PC-9 (cell line): ENCODE results near the gene KPNA2. TPM values are rescaled to one million over a fixed set of nuclear protein-coding genes. Genes with fewer than 3 reads are reported as not detected.

Experiments
- BruUV-seq: library from RNA; stranded (reverse); fragments of 400-500 nt; replicated peaks from 2 replicates; lab custom pipeline; 2021; lab: Mats Ljungman, UMichigan
- CTCF ChIA-PET: fragments of 300-600 bp; sonication (Branson Sonifier 250); formaldehyde crosslinking; loops from one replicate; lab custom pipeline; 2022; ENCODE audit warnings: antibody characterized with exemption; lab: Charles Lee
- POLR2A ChIA-PET: fragments of 300-600 bp; sonication (Branson Sonifier 250); formaldehyde crosslinking; loops from one replicate; lab custom pipeline; 2022; ENCODE audit warnings: antibody characterized with exemption; ENCODE audit not compliant: unreplicated experiment; lab: Charles Lee
- DNase-seq, 2 experiments: peaks; one replicate each; pipeline versions ENCODE4 v3.0.0 to v3.0.0-alpha.2; 2015 to 2022; ENCODE audit warnings: mixed read lengths in 1 of 2
- H2AFZ ChIP-seq: fragments of 200-600 bp; sonication (generic); 2 replicates; pipeline ENCODE4 v1.8.1; 2017; ENCODE audit warnings: antibody characterized with exemption
- H3F3A ChIP-seq: fragments of 200-600 bp; sonication (generic); 2 replicates; pipeline ENCODE4 v1.8.1; 2017; ENCODE audit warnings: antibody characterized with exemption, mild to moderate bottlenecking, low read depth; ENCODE audit not compliant: insufficient read depth
- H3K27ac ChIP-seq: fragments of 200-600 bp; sonication (generic); 2 replicates; pipeline ENCODE4 v1.6.1; 2016; ENCODE audit warnings: mixed run types
- H3K27me3 ChIP-seq: fragments of 200-600 bp; sonication (generic); 2 replicates; pipeline ENCODE4 v1.6.1; 2016; ENCODE audit warnings: low read depth, mixed run types; ENCODE audit not compliant: insufficient read depth
- H3K36me3 ChIP-seq: fragments of 200-600 bp; sonication (generic); 2 replicates; pipeline ENCODE4 v1.6.1; 2016; ENCODE audit warnings: low read depth, mixed run types
- H3K4me1 ChIP-seq: fragments of 200-600 bp; sonication (generic); replicated peaks from 2 replicates; pipeline ENCODE4 v1.6.1; 2016; ENCODE audit warnings: mixed run types; ENCODE audit not compliant: insufficient read depth
- H3K4me2 ChIP-seq: fragments of 200-600 bp; sonication (generic); 2 replicates; pipeline ENCODE4 v1.6.1; 2017; ENCODE audit warnings: mixed run types
- H3K4me3 ChIP-seq: fragments of 200-600 bp; sonication (generic); 2 replicates; pipeline ENCODE4 v1.6.1; 2016; ENCODE audit warnings: mixed run types
- H3K79me2 ChIP-seq: fragments of 200-600 bp; sonication (generic); 2 replicates; pipeline ENCODE4 v1.6.1; 2017; ENCODE audit warnings: low read depth, mixed run types
- H3K9me2 ChIP-seq: fragments of 200-600 bp; sonication (generic); 2 replicates; pipeline ENCODE4 v1.8.1; 2017; ENCODE audit warnings: mild to moderate bottlenecking; ENCODE audit not compliant: insufficient read depth
- H3K9me3 ChIP-seq: fragments of 200-600 bp; sonication (generic); 2 replicates; pipeline ENCODE4 v1.8.1; 2016; ENCODE audit warnings: low read depth; ENCODE audit not compliant: insufficient read depth
- H4K20me1 ChIP-seq: fragments of 200-600 bp; sonication (generic); 2 replicates; pipeline ENCODE4 v1.8.1; 2017; ENCODE audit not compliant: insufficient read depth
- EZH2 ChIP-seq: fragments of 200-600 bp; sonication (generic); IDR thresholded peaks from 2 replicates; pipeline ENCODE4 v1.8.0; 2017; ENCODE audit warnings: antibody characterized with exemption, low read depth
- intact Hi-C: fragments of 100-400 bp; cut with micrococcal nuclease; formaldehyde crosslinking; loops from one replicate; pipeline ENCODE4 v1.10.0; 2022; ENCODE audit not compliant: unreplicated experiment
- total RNA-seq: library from RNA; stranded (reverse); gene quantifications from 2 replicates; pipeline ENCODE4 v1.2.3, GENCODE V29; 2021
- TF ChIP-seq, protein P1 (sequence below): fragments of 200-600 bp; sonication (generic); conservative IDR thresholded peaks from 2 replicates; pipeline ENCODE4 v1.6.1; 2017; ENCODE audit warnings: mixed run types, antibody characterized with exemption, mild to moderate bottlenecking, moderate library complexity

Gene KPNA2
- total RNA-seq, 1 experiment from 2014 or later: 201 TPM

DNA sequence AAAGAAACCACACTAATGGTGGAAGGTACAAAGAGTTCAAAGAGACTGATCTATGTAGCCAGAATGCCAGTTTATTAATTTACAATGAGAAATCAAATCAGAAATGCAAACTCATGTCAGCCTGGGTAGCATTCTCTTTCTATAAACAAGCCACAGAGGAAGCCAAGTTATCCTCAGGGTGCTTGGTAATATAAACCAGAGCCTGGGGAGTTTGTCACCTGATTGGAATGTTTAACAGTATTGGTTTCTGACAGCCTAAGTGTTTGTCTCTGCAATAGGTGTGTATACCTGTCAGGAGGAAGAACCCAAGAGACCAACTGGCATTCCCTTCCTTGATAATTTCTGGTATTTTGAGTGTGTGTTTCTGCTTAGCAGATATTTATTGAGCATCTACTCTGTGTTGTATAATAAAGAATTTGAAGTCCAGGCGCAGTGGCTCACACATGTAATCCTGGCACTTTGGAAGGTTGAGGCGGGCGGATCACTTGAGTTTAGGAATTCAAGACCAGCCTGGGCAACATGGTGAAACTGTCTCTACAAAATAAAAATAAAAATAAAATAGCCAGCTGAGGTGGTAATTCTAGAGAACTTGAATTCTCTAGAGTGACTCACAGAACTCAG, 36.1 kb upstream of the KPNA2 start:
- H3K9me2 ChIP-seq: no peaks in the 10 kb centered on the region
- H3K36me3 ChIP-seq: no peaks in the 10 kb centered on the region
- no peak overlapping the region for H3K4me3 ChIP-seq
- ChIA-PET POLR2A (interaction anchor here (0.5 kb wide), 1 partner anchor 40 kb away, joined by 6 read pairs; no protein-coding TSS in a partner anchor), CTCF (no interaction called here)
- peaks cover 27% of the 10 kb centered on the region for H3F3A ChIP-seq
- no peaks in the 10 kb centered on the region for H3K27me3 ChIP-seq
- H3K79me2 ChIP-seq: no peaks in the 10 kb centered on the region
- H2AFZ ChIP-seq: no peak overlapping the region
- intact Hi-C loops: loop anchor here (5.0 to 10.0 kb wide), 2 partner anchors 38 to 205 kb away; partner anchors contain the start of gene KPNA2
- no TSS peak for BruUV-seq
- peak in 1 of 2 experiments; percentile 92 for DNase-seq
- no peaks in the 10 kb centered on the region for H3K9me3 ChIP-seq
- no peaks in the 10 kb centered on the region for H4K20me1 ChIP-seq
- peak overlapping the region; percentile 55 for H3K27ac ChIP-seq
- H3K4me1 ChIP-seq: peaks cover 34% of the 10 kb centered on the region
- no peak for TF ChIP-seq EZH2
- TF ChIP-seq, protein P1, sequence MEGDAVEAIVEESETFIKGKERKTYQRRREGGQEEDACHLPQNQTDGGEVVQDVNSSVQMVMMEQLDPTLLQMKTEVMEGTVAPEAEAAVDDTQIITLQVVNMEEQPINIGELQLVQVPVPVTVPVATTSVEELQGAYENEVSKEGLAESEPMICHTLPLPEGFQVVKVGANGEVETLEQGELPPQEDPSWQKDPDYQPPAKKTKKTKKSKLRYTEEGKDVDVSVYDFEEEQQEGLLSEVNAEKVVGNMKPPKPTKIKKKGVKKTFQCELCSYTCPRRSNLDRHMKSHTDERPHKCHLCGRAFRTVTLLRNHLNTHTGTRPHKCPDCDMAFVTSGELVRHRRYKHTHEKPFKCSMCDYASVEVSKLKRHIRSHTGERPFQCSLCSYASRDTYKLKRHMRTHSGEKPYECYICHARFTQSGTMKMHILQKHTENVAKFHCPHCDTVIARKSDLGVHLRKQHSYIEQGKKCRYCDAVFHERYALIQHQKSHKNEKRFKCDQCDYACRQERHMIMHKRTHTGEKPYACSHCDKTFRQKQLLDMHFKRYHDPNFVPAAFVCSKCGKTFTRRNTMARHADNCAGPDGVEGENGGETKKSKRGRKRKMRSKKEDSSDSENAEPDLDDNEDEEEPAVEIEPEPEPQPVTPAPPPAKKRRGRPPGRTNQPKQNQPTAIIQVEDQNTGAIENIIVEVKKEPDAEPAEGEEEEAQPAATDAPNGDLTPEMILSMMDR: no peak
- peak overlapping the region; percentile 40 for H3K4me2 ChIP-seq

DNA sequence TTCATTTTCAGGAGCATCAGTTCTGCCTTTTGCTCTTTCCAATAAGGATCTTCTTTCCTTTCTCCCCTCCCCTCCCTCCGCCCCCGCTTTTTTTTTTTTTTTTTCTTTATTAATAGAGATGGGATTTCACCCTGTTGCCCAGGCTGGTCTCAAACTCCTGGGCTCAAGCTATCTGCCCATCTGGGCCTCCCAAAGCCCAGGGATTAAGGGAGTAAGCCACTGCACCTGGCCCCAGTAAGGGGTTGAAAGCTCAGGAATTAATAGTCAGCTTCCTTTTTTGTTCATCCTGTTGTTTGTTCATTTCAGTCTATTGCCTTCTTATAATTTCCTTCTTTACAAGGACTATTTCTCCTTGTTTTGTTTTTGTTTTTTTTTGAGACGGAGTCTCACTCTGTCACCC, 31.3 kb upstream of the KPNA2 start:
- Histone ChIP-seq H3K79me2 (no peaks in the 10 kb centered on the region), H3K9me3 (no peaks in the 10 kb centered on the region), H3K27ac (no peak overlapping the region), H3K4me2 (no peak overlapping the region), H3K4me1 (peaks cover 10% of the 10 kb centered on the region), H3K36me3 (no peaks in the 10 kb centered on the region), H3F3A (peaks cover 9% of the 10 kb centered on the region), H3K4me3 (no peak overlapping the region), H2AFZ (no peak overlapping the region), H4K20me1 (no peaks in the 10 kb centered on the region), H3K9me2 (no peaks in the 10 kb centered on the region), H3K27me3 (no peaks in the 10 kb centered on the region)
- ChIA-PET POLR2A (no interaction called here), CTCF (no interaction called here)
- BruUV-seq: no TSS peak
- no peak for DNase-seq
- TF ChIP-seq EZH2: no peak
- TF ChIP-seq, protein P1: no peak
- intact Hi-C loops: no loop called here

DNA sequence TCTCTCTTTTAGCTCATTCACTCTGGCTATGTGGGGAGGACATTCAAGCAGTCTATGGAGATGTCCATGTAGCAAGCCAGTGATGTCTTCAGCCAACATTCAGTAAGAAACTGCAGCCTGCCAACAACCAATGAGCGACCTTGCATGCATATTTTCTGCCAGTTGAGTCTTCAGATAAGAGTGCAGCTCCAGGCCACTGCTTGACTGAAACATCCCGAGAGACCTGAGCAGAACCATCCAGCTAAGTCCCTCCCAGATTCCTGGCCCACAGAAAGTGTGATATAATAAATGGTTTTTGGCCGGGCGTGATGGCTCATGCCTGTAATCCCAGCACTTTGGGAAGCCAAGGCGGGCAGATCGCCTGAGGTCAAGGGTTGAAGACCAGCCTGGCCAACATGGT, 28.7 kb upstream of the KPNA2 start:
- H3K9me2 ChIP-seq: no peaks in the 10 kb centered on the region
- intact Hi-C loops: no loop called here
- no peak overlapping the region for H3K4me2 ChIP-seq
- H2AFZ ChIP-seq: no peak overlapping the region
- H3K4me1 ChIP-seq: no peaks in the 10 kb centered on the region
- no peaks in the 10 kb centered on the region for H3K79me2 ChIP-seq
- H4K20me1 ChIP-seq: no peaks in the 10 kb centered on the region
- POLR2A ChIA-PET: no interaction called here
- H3F3A ChIP-seq: peaks cover 5% of the 10 kb centered on the region; the same call in 1 of the 2 replicates
- H3K27me3 ChIP-seq: no peaks in the 10 kb centered on the region
- BruUV-seq: no TSS peak
- no peak overlapping the region for H3K4me3 ChIP-seq
- CTCF ChIA-PET: no interaction called here
- no peaks in the 10 kb centered on the region for H3K36me3 ChIP-seq
- no peak for TF ChIP-seq EZH2
- TF ChIP-seq, protein P1: no peak
- no peaks in the 10 kb centered on the region for H3K9me3 ChIP-seq
- no peak for DNase-seq
- no peak overlapping the region for H3K27ac ChIP-seq
